ENCODE measurements around the gene AKAP13.
"Not testable (repeated sequence)": the region's sequence is repeated elsewhere in the genome, so short reads cannot be mapped to it uniquely, and the experiment has no call there.

AKAP13 gene

DNA sequence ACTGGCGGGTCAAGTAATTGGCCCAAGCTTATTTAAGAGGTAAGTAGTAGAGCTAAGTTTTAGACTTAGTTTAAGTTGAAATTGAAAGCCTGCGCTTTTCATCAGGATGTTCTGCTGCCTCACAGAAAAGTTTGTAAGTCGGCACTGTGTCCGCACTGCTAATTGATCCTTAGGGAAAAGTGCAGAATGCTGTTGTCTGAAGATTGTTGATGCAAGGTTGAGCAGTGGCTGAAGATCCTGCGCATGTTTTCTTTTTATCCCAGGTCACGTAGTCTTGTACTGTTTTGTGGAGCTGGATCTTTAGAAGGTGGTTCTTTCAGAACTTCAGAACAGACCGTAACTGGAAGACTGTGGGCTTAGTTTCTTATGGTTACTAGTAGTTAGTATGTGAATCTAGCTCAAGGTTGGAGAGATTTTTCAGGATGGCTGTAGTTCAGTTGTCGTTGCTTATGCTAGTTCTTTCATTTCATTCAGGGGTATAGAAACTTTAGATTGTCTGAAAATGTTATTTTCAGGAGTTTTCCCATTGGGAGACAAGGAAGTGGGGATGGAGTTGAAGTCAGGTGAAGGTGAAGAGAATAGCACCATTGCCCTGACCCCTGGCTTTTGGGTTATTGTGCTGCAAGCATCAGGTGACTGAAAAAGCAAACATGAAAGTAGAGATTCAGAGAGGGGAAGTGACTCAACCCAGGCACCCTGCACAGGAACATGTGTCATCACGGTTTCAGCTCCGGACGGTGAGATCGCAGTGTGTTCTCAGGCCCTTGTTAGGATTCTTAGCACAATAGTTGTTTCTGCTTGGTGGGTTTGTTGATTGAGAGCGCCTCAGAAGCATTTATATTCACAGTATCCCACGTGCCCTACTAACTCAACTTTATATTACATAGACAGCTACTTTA lies 32.8 kb downstream of the AKAP13 start:
- DNase-seq, result no peak

DNA sequence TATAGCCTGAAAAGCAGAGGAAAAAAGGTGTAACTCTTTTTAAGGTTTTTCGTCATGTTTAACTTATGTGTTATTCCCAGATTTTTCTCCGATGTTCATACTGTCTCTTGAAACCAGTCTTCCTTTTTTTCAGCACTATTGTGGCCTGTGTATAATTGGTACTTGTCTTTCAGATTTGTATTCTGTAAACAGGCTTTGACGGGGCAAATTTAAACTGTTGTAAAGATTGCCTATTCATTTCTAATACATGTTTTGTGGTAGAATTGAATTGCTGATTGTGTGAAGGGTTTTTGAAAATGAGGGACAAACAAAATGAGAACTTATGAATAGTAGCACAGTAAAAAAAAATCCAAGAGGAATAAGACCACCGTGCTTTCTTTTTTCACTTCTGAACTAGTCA lies 33.6 kb downstream of the AKAP13 start:
- no peak for DNase-seq

DNA sequence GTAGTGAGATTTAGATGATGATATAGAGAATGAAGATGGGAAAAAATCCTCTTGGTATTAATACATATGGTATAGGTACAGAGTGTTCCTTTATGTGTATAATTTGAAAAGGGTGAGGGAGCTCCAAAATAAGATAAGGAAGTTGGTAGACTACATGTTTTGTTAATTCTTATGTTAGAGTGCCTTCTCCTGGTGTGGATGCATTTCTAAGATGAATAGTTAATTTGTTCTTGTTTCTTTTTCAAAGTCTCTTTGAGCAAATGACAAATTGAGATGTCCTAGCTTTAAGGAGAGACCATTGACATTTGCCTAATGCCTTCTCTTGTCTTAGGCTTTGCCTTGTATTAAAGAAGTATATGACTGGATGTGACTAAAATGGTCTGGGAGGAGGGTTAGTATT lies 34.1 kb downstream of the AKAP13 start:
- DNase-seq, result no peak

DNA sequence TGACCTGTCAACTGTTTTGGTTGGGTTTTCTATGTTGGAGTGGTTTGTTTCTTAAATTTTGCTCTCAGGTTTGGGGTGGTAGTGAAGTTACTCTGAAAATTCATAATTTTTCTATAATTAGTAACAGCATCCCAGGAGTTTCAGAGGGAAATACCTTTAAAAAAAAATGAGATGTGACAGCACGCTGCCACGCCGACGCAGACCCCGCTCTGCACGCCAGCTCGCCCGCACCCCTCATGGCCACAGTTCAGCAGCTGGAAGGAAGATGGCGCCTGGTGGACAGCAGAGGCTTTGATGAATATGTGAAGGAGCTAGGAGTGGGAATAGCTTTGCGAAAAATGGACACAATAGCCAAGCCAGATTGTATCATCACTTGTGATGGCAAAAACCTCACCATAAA lies 34.6 kb downstream of the AKAP13 start:
- DNase-seq, result no peak

DNA sequence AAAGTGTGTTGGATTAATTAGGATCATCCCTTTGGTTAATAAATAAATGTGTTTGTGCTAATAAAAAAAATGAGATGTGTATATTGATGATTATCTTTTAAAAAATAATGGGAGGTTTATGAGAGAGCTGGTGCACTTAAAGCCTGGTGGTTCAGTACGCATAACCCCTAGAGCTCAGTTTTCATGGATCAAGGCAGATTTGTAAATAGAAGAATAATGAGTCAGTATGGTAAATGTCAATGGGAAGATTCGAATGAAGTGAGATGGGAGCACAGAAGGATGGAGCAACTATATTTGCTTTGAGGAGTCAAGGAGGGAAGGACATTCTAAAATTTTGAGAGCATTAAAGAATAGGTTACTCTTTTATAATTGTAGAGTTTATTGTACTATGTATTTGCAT lies 35.4 kb downstream of the AKAP13 start:
- DNase-seq, result no peak

DNA sequence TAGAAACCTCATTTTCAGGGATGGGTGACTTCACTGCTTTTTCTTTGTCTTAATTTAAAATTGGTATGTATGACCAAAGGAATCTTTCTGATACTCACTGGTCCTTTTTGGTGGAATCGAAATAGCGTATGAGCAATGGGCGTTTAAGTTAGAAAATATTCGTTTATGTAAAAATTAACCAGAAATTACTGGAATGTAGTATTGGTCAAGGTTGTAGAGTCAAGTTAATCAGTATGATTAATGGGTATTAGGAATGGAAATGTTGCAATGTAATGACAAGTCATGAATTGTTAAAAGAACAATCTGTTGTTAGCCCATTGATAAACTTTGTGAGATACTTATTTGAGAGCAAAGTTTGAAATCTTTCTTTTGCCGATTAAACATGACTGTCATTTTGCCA lies 36.9 kb downstream of the AKAP13 start:
- no peak for DNase-seq

DNA sequence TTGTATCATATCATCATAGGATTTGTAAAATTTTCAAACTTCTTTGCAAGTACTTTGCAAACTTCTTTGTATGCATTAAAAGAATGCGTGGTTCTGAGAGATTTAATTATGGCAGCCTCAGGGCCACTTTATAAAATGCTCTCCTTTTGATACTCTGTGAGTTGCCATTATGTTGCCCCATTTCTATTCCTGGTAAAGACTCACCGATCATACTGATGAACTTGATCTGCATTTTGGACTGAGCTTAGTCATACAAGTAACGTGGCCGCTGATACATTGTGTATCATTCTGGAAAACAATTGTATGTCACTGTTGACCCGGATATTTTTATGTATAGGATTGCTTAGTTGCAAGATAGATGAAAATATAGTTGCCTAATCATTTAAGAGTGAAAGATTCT lies 38.8 kb downstream of the AKAP13 start:
- no peak for DNase-seq

DNA sequence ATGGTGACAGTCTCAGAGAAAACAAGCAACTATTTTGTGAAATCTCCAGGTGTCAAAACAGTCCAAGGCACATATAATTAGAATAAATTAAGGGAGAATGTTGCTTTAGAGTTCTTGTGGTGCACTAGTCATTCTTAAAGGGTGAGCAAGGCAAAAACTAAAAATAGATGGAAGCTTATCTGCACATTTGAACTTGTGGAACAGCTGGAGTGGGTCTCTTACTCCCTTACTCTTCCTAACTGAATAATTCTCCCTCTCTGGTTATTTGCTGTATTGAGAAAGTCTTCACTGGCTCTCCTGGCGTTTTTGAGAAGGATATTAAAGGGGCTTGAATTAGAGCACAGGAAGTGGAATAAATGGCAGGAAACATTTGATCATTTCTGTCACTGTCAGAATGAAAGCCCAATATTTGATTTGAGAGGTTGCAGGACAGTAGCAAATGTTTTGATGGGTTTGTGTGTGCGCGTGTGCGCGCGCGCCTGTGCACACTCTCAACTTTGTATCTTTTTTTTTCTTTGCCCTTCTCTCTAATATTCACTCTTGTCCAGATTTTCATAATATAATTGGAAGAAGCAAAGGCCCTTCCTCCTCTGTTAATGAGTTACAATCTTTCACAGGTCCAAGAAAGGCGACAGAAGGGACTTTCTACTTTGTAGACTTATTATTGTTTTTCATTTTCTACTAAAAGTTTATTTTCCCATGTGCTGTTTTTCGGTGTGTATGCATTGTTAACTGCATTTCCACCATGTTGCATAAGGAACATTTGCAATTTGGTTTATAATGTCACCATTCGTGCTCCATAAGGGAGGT lies 40.9 kb downstream of the AKAP13 start:
- no peak for DNase-seq

DNA sequence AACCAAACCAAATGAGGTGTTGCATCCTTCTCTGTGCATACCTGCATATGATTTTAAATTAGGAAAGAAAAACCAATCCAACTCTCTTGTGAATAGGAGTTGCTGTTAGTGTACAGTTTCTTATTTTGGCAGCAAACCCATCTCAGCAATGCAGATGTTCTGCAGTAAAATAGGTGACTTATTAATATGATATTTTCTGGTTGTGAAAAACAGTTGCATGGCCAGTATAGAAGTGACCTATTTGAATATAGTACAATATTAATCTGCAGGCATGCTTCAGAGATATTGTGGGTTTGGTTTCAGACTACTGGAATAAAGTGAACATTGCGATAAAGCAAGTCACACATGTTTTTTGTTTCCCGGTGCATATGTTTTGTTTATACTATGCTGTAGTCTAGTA lies 42.2 kb downstream of the AKAP13 start:
- DNase-seq, result no peak

DNA sequence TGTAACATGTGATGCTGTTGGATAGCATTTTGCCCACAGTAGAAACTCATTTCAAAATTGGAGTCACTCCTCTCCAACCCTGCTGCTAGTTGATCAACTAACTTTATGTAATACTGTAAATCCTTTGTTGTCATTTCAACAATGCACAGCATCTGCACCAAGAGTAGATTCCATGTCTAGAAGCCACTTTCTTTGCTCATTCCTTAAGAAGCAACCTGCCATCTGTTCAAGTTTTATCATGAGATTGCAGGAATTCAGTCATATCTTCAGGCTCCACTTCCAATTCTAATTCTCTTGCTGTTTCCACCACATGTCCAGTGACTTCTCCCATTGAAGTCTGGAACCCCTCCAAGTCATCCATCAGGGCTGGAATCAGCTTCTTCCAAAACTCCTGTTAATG lies 42.9 kb downstream of the AKAP13 start:
- DNase-seq, result no peak

DNA sequence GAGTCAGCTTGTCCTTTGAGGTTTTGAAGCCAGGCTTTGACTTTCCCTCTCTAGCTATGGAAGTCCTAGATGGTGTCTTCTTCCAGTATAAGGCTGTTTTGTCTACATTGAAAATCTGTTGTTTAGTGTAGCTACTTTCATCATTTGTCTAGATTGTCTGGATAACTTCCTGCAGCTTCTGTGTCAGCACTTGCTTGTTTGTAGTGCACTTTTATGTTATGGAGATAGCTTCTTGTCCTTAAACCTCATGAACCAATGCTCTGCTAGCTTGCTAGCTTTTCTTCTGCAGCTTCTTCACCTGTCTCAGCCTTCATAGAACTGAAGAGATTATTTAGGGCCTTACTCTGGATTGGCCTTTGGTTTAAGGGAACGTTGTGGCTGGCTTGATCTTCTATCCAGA lies 43.8 kb downstream of the AKAP13 start:
- DNase-seq, result no peak

DNA sequence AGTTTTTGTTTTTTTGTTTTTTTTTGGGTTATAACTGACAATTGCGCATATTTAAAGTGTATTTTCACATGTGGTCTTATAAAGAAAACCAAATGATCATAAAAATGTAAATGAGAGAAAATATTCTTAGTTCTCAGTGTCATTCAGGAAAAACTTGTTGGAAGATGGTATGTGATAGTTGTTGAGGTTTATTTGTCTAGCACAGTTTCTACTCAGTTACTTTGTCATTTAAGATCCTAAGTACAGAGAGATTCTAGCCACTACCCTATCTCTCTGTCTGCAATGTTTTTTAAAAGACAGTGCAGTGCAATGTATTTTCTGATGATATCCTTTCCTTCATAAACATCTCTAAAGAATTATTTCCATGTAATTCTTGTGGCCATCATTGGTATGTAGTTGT lies 46.1 kb downstream of the AKAP13 start:
- no peak for DNase-seq

DNA sequence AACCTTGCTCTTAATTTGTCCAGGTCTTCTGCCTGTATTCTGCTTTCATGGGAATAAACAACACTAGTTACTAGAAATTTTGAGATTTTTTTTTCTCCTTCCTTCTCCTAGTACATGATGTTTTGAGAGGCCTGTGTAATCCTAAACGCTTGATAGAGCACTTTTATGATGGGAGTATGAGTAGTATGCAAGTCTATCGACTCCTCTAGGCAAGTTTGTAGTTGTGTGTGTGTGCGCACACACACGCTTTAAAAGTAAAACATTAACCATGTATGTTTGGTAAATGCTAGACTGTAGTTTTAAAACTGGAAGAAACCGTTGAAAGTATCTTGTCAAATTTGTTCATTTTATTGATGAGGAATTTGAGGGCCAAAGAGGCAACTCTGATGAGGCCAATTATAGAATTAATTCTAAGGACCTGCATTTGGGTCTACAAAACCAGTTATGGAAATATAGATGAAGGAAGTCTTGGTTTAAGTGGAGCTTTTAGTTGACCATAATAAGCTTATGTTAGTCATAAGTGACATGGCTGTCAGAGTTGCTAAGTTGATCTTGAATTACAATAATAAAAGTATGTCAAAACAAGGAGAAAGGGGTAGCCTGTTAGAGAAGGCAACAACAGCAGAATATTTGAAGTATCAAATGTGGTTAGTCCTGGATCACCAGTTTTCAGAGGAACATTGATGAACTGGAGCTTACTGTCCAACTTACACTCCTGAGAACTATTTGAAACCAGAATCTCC lies 47.1 kb downstream of the AKAP13 start:
- DNase-seq, result no peak

DNA sequence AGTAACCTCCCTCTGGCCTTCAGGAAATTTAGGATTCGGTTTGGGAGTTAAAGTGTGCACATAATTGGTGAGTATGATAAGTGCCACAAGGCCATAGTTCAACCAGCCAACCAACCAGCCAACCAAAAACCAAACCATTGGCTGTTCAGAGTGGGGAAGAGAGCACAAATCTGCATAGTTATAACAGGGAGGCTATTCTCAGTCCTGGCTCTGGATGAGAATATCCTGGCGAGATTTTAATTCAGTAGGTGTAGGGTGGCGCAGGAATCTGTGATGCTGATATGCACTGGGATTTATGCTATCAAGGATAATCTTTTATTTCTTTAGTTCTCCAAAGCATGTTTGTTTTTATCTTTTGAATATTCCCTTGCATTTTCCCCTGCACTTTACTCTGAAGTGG lies 49.1 kb downstream of the AKAP13 start:
- no peak for DNase-seq

DNA sequence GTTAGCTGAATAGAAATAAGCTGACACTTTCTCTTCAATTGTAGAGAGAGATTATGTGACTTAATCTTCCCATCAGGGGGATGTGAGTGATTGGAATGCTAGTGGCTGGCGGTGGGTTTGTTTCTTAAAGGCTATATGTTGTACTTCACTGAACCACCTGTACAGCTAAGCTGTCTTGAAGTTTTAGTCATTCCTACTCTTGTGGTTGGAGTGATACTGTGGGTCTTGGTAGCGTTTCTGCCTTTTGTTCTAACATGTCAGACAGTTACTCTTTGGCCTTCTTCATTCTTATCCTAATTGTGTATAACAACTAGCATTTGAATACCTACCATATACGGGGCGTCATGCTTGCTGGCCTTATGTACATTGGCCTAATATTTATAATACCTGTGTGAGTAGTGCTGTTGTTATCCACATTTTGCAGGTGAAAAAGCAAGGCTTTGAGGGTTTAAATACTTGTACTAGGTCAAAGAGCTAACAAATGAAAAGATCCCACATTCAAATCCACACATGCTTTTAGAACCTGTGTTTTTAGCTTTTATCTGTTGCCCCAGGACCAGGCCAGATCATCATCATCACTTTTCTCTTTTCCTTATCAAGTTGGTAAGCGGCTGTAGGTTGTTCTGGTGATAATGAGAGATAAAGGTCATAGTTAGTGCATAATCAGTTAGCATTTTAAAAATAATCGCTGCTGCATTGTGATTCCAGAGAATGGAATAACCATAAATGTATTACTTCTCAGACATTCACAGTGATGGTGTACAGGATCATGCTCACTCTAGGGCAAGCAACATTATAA lies 50.2 kb downstream of the AKAP13 start:
- DNase-seq, result no peak

DNA sequence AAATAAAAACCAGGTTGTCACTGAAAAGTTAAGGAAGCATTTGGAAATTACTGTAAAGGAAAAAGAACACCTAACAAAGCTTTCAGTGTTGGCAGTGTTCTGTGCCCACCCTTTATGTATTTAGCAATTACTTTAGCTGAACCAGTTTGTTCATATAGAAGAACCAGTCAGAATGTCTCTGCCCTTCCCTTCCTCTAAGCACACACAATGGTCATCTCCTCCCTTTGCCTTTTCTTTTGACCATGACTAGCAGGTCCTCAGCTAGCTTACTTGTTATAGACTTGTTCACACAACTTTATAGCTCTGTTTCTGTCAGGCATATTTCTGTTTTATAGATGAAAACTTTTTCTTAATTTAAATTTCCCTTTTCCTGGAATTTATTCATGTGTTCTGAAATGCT lies 59.6 kb downstream of the AKAP13 start:
- DNase-seq, result no peak

DNA sequence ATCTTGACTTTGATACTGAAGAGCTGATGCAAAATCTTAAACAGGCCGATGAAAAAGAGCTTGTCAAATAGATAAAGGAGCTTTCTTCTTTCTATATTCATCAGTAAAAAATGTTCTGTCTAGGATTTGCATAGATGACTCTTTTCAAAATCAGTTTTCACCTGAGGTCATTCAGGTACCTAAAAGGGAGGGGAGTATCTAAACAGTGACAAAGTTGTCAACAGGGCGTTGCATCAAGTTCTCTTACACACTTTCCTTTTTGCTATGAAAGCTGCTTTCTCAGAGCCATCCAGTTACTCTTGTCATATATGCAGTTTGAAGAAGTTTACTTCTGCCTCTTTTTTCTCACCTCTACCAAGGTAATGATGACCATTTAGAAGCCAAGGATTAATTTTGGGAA lies 60.0 kb downstream of the AKAP13 start:
- DNase-seq, result no peak

DNA sequence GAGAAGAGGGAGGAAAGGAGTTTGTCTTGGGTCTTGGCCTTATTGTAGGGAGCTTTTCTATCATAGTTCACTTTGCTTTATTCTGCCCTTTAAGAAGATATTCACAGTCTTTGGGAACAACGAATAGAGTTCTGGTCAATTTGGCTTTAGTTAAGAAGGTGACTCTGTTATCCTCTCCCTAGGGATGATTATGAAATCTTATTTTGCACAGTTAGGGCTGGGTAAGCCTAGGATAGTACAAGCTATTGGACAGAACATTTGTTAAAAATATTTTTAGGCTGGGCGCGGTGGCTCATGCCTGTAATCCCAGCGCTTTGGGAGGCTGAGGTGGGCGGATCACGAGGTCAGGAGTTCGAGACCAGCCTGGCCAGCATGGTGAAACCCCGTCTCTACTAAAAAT lies 61.5 kb downstream of the AKAP13 start:
- not testable (repeated sequence) for DNase-seq

DNA sequence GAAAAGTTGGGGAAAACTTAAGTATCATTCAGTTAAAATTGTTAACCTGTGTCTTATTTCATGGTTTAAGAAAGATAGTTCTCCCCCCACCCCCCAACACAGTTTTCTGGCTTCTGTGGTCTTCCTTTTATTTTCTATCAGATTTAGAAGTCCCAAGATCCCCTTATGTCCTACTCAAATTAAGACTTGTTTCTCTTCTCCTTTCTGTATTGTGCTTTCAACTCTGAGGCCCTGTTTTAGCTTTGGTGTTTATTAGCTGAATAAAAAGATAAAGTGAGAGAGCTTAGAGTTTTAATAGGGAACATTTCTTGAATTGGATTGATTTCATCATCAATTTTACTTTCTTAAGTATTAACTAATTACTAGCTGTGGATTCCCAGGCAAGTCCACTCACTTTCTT lies 62.6 kb downstream of the AKAP13 start:
- DNase-seq, result no peak

DNA sequence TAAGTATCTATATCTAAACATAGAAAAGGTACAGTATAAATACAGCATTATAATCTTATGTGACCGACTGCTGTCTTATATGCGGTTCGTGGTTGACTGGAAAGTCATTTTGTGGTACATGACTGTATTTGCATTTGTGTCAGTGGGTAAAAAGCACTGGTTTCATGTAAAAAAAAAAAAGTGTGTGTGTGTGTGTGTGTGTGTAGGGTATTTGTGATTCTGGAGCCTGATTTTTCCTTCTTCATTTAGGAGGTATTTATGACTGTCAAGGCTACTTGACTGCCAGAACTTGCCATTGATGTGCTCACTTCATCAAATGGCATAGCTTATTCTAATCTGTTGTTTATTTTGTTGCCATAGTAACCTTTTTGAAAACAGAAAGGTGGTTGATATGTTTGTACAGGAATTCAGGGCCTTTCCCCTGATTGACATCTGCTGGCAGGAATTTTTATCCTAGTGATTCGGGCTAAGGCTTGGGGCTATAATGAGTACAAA lies 63.2 kb downstream of the AKAP13 start:
- DNase-seq, result no peak

DNA sequence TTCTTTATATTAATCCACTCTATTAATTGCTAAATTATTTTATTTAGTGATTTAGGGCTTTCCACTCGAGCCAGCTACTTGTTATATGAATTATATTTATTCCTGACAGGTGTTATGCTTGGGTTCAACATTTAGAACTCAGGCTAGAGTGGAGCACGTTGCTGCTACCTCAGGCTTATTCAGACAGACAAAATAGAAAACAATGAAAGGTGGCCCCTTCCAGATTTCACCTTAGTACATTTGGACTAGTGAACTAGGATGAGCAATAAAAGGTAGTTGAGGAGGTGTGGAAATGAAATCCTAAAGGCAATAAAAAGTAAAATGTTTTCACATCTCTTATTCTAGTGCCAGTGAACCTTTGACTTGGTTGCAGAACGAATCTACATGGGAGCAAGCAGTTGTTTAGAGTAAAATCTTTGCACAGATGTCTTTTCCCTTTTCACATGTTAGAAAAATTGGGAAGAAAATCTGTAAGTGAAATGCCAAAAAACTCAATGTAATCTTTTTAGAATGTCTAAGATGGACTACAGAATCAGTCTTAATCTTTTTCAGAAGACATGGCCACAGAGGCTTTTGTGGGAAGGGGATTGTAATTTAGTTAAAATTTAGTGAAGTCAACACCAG lies 63.8 kb downstream of the AKAP13 start:
- DNase-seq, result no peak

DNA sequence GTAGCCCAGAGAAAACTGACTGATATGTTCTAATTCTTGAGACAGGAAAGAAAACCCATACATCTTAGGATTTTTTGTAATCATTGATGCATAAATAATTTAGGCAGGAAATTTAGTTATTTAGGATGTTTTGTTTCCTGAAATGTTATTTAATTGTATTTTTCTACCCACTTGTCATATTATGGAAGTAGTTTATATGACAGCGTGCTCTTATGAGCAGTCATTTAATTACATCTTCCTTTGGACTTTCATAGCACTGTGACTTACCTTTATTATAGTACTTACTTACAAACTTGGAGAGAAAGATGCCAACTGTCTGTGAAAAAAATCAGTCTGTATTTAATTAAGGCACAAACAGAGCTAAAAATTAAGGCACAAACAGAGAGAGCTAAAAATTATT lies 65.0 kb downstream of the AKAP13 start:
- DNase-seq, result no peak
